Endothelial cell of umbilical vein (primary cell): ENCODE measurements around the gene FILIP1L. TPM values are rescaled to one million over a fixed set of nuclear protein-coding genes. Genes with fewer than 3 reads are reported as not detected.

Experiments used
- BruUV-seq: library from RNA; stranded (reverse); fragments of 400-500 nt; replicated peaks from 2 replicates; lab custom pipeline; 2021; lab: Mats Ljungman, UMichigan
- CTCF ChIA-PET: fragments of 300-600, 350-600 bp; sonication (Branson Sonifier 250); formaldehyde crosslinking; loops from one replicate; lab custom pipeline; 2021; ENCODE audit warnings: antibody characterized with exemption, inconsistent platforms; lab: Charles Lee
- POLR2A ChIA-PET: fragments of 300-600, 350-600 bp; sonication (Branson Sonifier 250); formaldehyde crosslinking; loops from one replicate; lab custom pipeline; 2021; ENCODE audit warnings: antibody characterized with exemption, inconsistent platforms; lab: Charles Lee
- DNase-seq: peaks from one replicate; pipeline ENCODE4 v3.0.0-alpha.2; 2011; ENCODE audit warnings: low read depth, low spot score
- FAIRE-seq: peaks from 2 replicates; lab custom pipeline; 2011; peaks lifted over from hg19 to GRCh38; lab: Jason Lieb, UNC
- H2AFZ ChIP-seq: 2 replicates; pipeline ENCODE4 v1.6.0; 2012; ENCODE audit warnings: low read depth, low read length, control low read depth, inconsistent platforms
- H3K27ac ChIP-seq: 2 replicates; pipeline ENCODE4 v1.5.1; 2011; ENCODE audit warnings: low read depth, mild to moderate bottlenecking, control low read depth, low read length, moderate library complexity; ENCODE audit not compliant: insufficient read depth
- H3K27me3 ChIP-seq, 2 experiments: 2 replicates each; pipeline versions ENCODE4 v1.6.0 to v1.6.1; 2011; ENCODE audit warnings: low read length in 2 of 2, mixed read lengths in 1 of 2; ENCODE audit not compliant: control insufficient read depth in 2 of 2, insufficient read depth in 2 of 2
- H3K36me3 ChIP-seq, 2 experiments: 2 replicates in 1 of 2; 3 replicates in 1 of 2; pipeline ENCODE4 v1.5.1; 2011; ENCODE audit warnings: low read length in 2 of 2, mild to moderate bottlenecking in 1 of 2, moderate library complexity in 1 of 2; ENCODE audit not compliant: control insufficient read depth in 2 of 2, insufficient read depth in 2 of 2; ENCODE audit errors: extremely low read depth in 1 of 2
- H3K4me1 ChIP-seq: 3 replicates; pipeline ENCODE4 v1.5.1; 2011; ENCODE audit warnings: mild to moderate bottlenecking, low read length; ENCODE audit not compliant: control insufficient read depth, insufficient read depth; ENCODE audit errors: extremely low read depth
- H3K4me2 ChIP-seq: 2 replicates; pipeline ENCODE4 v1.6.1; 2011; ENCODE audit warnings: low read length, control low read depth, mixed read lengths; ENCODE audit not compliant: insufficient read depth
- H3K4me3 ChIP-seq, 3 experiments: fragments of 200-600 bp in 1 of 3; sonication (generic), shearing (Covaris generic) in 1 of 3; replicated peaks in 1 of 3; 2 replicates each; pipeline ENCODE4 v1.5.1; 2011 to 2016; ENCODE audit warnings: control low read depth in 3 of 3, low read length in 3 of 3, mild to moderate bottlenecking in 2 of 3, inconsistent platforms in 1 of 3, low read depth in 1 of 3, moderate library complexity in 1 of 3; ENCODE audit not compliant: insufficient read depth in 1 of 3
- H3K79me2 ChIP-seq: 2 replicates; pipeline ENCODE4 v1.6.0; 2012; ENCODE audit warnings: low read length, inconsistent platforms; ENCODE audit not compliant: control insufficient read depth, insufficient read depth
- H3K9ac ChIP-seq: replicated peaks from 2 replicates; pipeline ENCODE3; 2011; ENCODE audit warnings: low read length, control low read depth; ENCODE audit not compliant: insufficient read depth; ENCODE audit errors: extremely low read depth
- H3K9me1 ChIP-seq: replicated peaks from 3 replicates; pipeline ENCODE4 v1.6.0; 2011; ENCODE audit warnings: mild to moderate bottlenecking, low read length; ENCODE audit not compliant: control insufficient read depth, insufficient read depth; ENCODE audit errors: extremely low read depth
- H3K9me3 ChIP-seq: replicated peaks from 2 replicates; pipeline ENCODE4 v1.5.1; 2012; ENCODE audit warnings: low read length, inconsistent platforms; ENCODE audit not compliant: control insufficient read depth, insufficient read depth
- H4K20me1 ChIP-seq: replicated peaks from 2 replicates; pipeline ENCODE3; 2011; ENCODE audit warnings: mild to moderate bottlenecking, low read length; ENCODE audit not compliant: control insufficient read depth, insufficient read depth; ENCODE audit errors: extremely low read depth
- EZH2 ChIP-seq: IDR thresholded peaks from 2 replicates; pipeline ENCODE4 v1.6.1; 2012; ENCODE audit warnings: borderline replicate concordance, low read depth, mild to moderate bottlenecking, moderate library complexity, low read length, inconsistent platforms; ENCODE audit not compliant: severe bottlenecking
- FOS ChIP-seq: IDR thresholded peaks from 2 replicates; pipeline ENCODE4 v1.6.1; 2011; ENCODE audit warnings: mild to moderate bottlenecking, low read length, moderate library complexity, borderline replicate concordance; ENCODE audit not compliant: insufficient read depth
- GATA2 ChIP-seq: IDR thresholded peaks from 2 replicates; pipeline ENCODE4 v1.7.0; 2011; ENCODE audit warnings: low read depth, mild to moderate bottlenecking, moderate library complexity, mixed read lengths, low read length; ENCODE audit not compliant: insufficient read length, insufficient read depth
- JUN ChIP-seq: IDR thresholded peaks from 2 replicates; pipeline ENCODE4 v1.6.1; 2011; ENCODE audit warnings: borderline replicate concordance, low read depth; ENCODE audit not compliant: insufficient read length, insufficient read depth
- MAX ChIP-seq: IDR thresholded peaks from 2 replicates; pipeline ENCODE4 v1.6.1; 2011; ENCODE audit not compliant: insufficient read depth, insufficient read length
- MYC ChIP-seq: IDR thresholded peaks from one replicate; pipeline ENCODE4 v1.6.1; 2011; ENCODE audit warnings: mild to moderate bottlenecking, low read depth, low read length
- POLR2A ChIP-seq: IDR thresholded peaks from 2 replicates; pipeline ENCODE4 v1.6.1; 2012; ENCODE audit warnings: low read depth, mild to moderate bottlenecking, control low read depth, low read length
- POLR2AphosphoS5 ChIP-seq: IDR thresholded peaks from 2 replicates; pipeline ENCODE4 v1.6.1; 2012; ENCODE audit warnings: low read depth, mild to moderate bottlenecking, control low read depth, low read length, moderate library complexity; ENCODE audit not compliant: insufficient read depth
- dilution Hi-C: fragments of 300-500 bp; cut with MboI; formaldehyde crosslinking; loops from one replicate; pipeline ENCODE4 v1.15.0; 2019; ENCODE audit warnings: low sequenced_read_pairs; ENCODE audit not compliant: extremely low pct_ligation_motif_present
- intact Hi-C: fragments of 100-400 bp; cut with micrococcal nuclease; formaldehyde crosslinking; loops from one replicate; pipeline ENCODE4 v1.10.0; 2022
- polyA plus RNA-seq, 4 experiments: library from polyadenylated mRNA; depleted of rRNA in 3 of 4; stranded (reverse) in 3 of 4; unstranded in 1 of 4; fragments of >200 nt; gene quantifications; 2 replicates each; pipeline versions ENCODE4 v1.2.1 to v1.2.3, GENCODE V29; 2011 to 2012; ENCODE audit warnings: missing spikeins in 1 of 4
- total RNA-seq: library from RNA; stranded (reverse); gene quantifications from 2 replicates; pipeline ENCODE4 v1.2.3, GENCODE V29; 2021
- TF ChIP-seq, protein P1 (sequence below), 2 donors: IDR thresholded peaks; 1 replicate in 1 of 2; 2 replicates in 1 of 2; pipeline ENCODE4 v1.5.1; 2011; ENCODE audit warnings: low read length in 2 of 2, mild to moderate bottlenecking in 2 of 2, moderate library complexity in 2 of 2, control low read depth in 1 of 2, inconsistent platforms in 1 of 2, low read depth in 1 of 2; ENCODE audit not compliant: insufficient read depth in 1 of 2; ENCODE audit errors: extremely low read depth in 1 of 2

FILIP1L gene
- total and polyA plus RNA-seq, 2 donors (not counting 3 experiments of a cell fraction or from before 2014, with no cell fraction given) = 26.0 to 29.9 TPM

GRCh38 chr3:100144255-100144866 lies 30.1 kb upstream of the FILIP1L start:
- FAIRE-seq (no peak), DNase-seq (no peak)
- ChIA-PET CTCF (interaction anchor here (1.2 kb wide), 1 partner anchor 14 kb away, joined by 3 read pairs; no protein-coding TSS in a partner anchor), POLR2A (no interaction called here)
- BruUV-seq = no TSS peak
- no peak for TF ChIP-seq FOS
- no peak for TF ChIP-seq MYC
- TF ChIP-seq JUN = no peak
- TF ChIP-seq GATA2 = no peak
- TF ChIP-seq MAX = no peak
- TF ChIP-seq POLR2AphosphoS5 = no peak
- no peak for TF ChIP-seq EZH2
- TF ChIP-seq POLR2A = no peak
- TF ChIP-seq, protein P1, sequence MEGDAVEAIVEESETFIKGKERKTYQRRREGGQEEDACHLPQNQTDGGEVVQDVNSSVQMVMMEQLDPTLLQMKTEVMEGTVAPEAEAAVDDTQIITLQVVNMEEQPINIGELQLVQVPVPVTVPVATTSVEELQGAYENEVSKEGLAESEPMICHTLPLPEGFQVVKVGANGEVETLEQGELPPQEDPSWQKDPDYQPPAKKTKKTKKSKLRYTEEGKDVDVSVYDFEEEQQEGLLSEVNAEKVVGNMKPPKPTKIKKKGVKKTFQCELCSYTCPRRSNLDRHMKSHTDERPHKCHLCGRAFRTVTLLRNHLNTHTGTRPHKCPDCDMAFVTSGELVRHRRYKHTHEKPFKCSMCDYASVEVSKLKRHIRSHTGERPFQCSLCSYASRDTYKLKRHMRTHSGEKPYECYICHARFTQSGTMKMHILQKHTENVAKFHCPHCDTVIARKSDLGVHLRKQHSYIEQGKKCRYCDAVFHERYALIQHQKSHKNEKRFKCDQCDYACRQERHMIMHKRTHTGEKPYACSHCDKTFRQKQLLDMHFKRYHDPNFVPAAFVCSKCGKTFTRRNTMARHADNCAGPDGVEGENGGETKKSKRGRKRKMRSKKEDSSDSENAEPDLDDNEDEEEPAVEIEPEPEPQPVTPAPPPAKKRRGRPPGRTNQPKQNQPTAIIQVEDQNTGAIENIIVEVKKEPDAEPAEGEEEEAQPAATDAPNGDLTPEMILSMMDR (IDR thresholded peaks at IDR 0.05; ENCODE audit: extremely low read depth in 1 of 2, insufficient read depth in 1 of 2, low read depth in 1 of 2, low read length in 2 of 2) = no peak
- H3K9me3 ChIP-seq = no peaks in the 10 kb centered on the region
- H3K4me2 ChIP-seq = no peak overlapping the region
- H3K27ac ChIP-seq = no peak overlapping the region
- no peak overlapping the region for H3K9ac ChIP-seq
- H2AFZ ChIP-seq = no peak overlapping the region
- no peaks in the 10 kb centered on the region for H3K36me3 ChIP-seq
- dilution Hi-C loops (no loop called here), intact Hi-C loops (no loop called here)
- H3K79me2 ChIP-seq = no peaks in the 10 kb centered on the region
- no peaks in the 10 kb centered on the region for H3K4me1 ChIP-seq
- H3K4me3 ChIP-seq = no peak overlapping the region
- H3K27me3 ChIP-seq = no peaks in the 10 kb centered on the region
- no peaks in the 10 kb centered on the region for H3K9me1 ChIP-seq
- no peaks in the 10 kb centered on the region for H4K20me1 ChIP-seq
